Endothelial cell of umbilical vein (primary cell): Measurements from ENCODE around the gene MCU. TPM values are rescaled to one million over a fixed set of nuclear protein-coding genes. Genes with fewer than 3 reads are reported as not detected.

Experiments
- BruUV-seq: library from RNA; stranded (reverse); fragments of 400-500 nt; replicated peaks from 2 replicates; lab custom pipeline; 2021; lab: Mats Ljungman, UMichigan
- CTCF ChIA-PET: fragments of 300-600, 350-600 bp; sonication (Branson Sonifier 250); formaldehyde crosslinking; loops from one replicate; lab custom pipeline; 2021; ENCODE audit warnings: antibody characterized with exemption, inconsistent platforms; lab: Charles Lee
- POLR2A ChIA-PET: fragments of 300-600, 350-600 bp; sonication (Branson Sonifier 250); formaldehyde crosslinking; loops from one replicate; lab custom pipeline; 2021; ENCODE audit warnings: antibody characterized with exemption, inconsistent platforms; lab: Charles Lee
- DNase-seq: peaks from one replicate; pipeline ENCODE4 v3.0.0-alpha.2; 2011; ENCODE audit warnings: low read depth, low spot score
- FAIRE-seq: peaks from 2 replicates; lab custom pipeline; 2011; peaks lifted over from hg19 to GRCh38; lab: Jason Lieb, UNC
- H2AFZ ChIP-seq: 2 replicates; pipeline ENCODE4 v1.6.0; 2012; ENCODE audit warnings: low read depth, low read length, control low read depth, inconsistent platforms
- H3K27ac ChIP-seq: 2 replicates; pipeline ENCODE4 v1.5.1; 2011; ENCODE audit warnings: low read depth, mild to moderate bottlenecking, control low read depth, low read length, moderate library complexity; ENCODE audit not compliant: insufficient read depth
- H3K27me3 ChIP-seq, 2 experiments: 2 replicates each; pipeline versions ENCODE4 v1.6.0 to v1.6.1; 2011; ENCODE audit warnings: low read length in 2 of 2, mixed read lengths in 1 of 2; ENCODE audit not compliant: control insufficient read depth in 2 of 2, insufficient read depth in 2 of 2
- H3K36me3 ChIP-seq, 2 experiments: 2 replicates in 1 of 2; 3 replicates in 1 of 2; pipeline ENCODE4 v1.5.1; 2011; ENCODE audit warnings: low read length in 2 of 2, mild to moderate bottlenecking in 1 of 2, moderate library complexity in 1 of 2; ENCODE audit not compliant: control insufficient read depth in 2 of 2, insufficient read depth in 2 of 2; ENCODE audit errors: extremely low read depth in 1 of 2
- H3K4me1 ChIP-seq: 3 replicates; pipeline ENCODE4 v1.5.1; 2011; ENCODE audit warnings: mild to moderate bottlenecking, low read length; ENCODE audit not compliant: control insufficient read depth, insufficient read depth; ENCODE audit errors: extremely low read depth
- H3K4me2 ChIP-seq: 2 replicates; pipeline ENCODE4 v1.6.1; 2011; ENCODE audit warnings: low read length, control low read depth, mixed read lengths; ENCODE audit not compliant: insufficient read depth
- H3K4me3 ChIP-seq, 3 experiments: fragments of 200-600 bp in 1 of 3; sonication (generic), shearing (Covaris generic) in 1 of 3; replicated peaks in 1 of 3; 2 replicates each; pipeline ENCODE4 v1.5.1; 2011 to 2016; ENCODE audit warnings: control low read depth in 3 of 3, low read length in 3 of 3, mild to moderate bottlenecking in 2 of 3, inconsistent platforms in 1 of 3, low read depth in 1 of 3, moderate library complexity in 1 of 3; ENCODE audit not compliant: insufficient read depth in 1 of 3
- H3K79me2 ChIP-seq: 2 replicates; pipeline ENCODE4 v1.6.0; 2012; ENCODE audit warnings: low read length, inconsistent platforms; ENCODE audit not compliant: control insufficient read depth, insufficient read depth
- H3K9ac ChIP-seq: replicated peaks from 2 replicates; pipeline ENCODE3; 2011; ENCODE audit warnings: low read length, control low read depth; ENCODE audit not compliant: insufficient read depth; ENCODE audit errors: extremely low read depth
- H3K9me1 ChIP-seq: replicated peaks from 3 replicates; pipeline ENCODE4 v1.6.0; 2011; ENCODE audit warnings: mild to moderate bottlenecking, low read length; ENCODE audit not compliant: control insufficient read depth, insufficient read depth; ENCODE audit errors: extremely low read depth
- H3K9me3 ChIP-seq: replicated peaks from 2 replicates; pipeline ENCODE4 v1.5.1; 2012; ENCODE audit warnings: low read length, inconsistent platforms; ENCODE audit not compliant: control insufficient read depth, insufficient read depth
- H4K20me1 ChIP-seq: replicated peaks from 2 replicates; pipeline ENCODE3; 2011; ENCODE audit warnings: mild to moderate bottlenecking, low read length; ENCODE audit not compliant: control insufficient read depth, insufficient read depth; ENCODE audit errors: extremely low read depth
- CTCF ChIP-seq, 2 donors: IDR thresholded peaks; 1 replicate in 1 of 2; 2 replicates in 1 of 2; pipeline ENCODE4 v1.5.1; 2011; ENCODE audit warnings: low read length in 2 of 2, mild to moderate bottlenecking in 2 of 2, moderate library complexity in 2 of 2, control low read depth in 1 of 2, inconsistent platforms in 1 of 2, low read depth in 1 of 2; ENCODE audit not compliant: insufficient read depth in 1 of 2; ENCODE audit errors: extremely low read depth in 1 of 2
- EZH2 ChIP-seq: IDR thresholded peaks from 2 replicates; pipeline ENCODE4 v1.6.1; 2012; ENCODE audit warnings: borderline replicate concordance, low read depth, mild to moderate bottlenecking, moderate library complexity, low read length, inconsistent platforms; ENCODE audit not compliant: severe bottlenecking
- FOS ChIP-seq: IDR thresholded peaks from 2 replicates; pipeline ENCODE4 v1.6.1; 2011; ENCODE audit warnings: mild to moderate bottlenecking, low read length, moderate library complexity, borderline replicate concordance; ENCODE audit not compliant: insufficient read depth
- GATA2 ChIP-seq: IDR thresholded peaks from 2 replicates; pipeline ENCODE4 v1.7.0; 2011; ENCODE audit warnings: low read depth, mild to moderate bottlenecking, moderate library complexity, mixed read lengths, low read length; ENCODE audit not compliant: insufficient read length, insufficient read depth
- JUN ChIP-seq: IDR thresholded peaks from 2 replicates; pipeline ENCODE4 v1.6.1; 2011; ENCODE audit warnings: borderline replicate concordance, low read depth; ENCODE audit not compliant: insufficient read length, insufficient read depth
- MAX ChIP-seq: IDR thresholded peaks from 2 replicates; pipeline ENCODE4 v1.6.1; 2011; ENCODE audit not compliant: insufficient read depth, insufficient read length
- MYC ChIP-seq: IDR thresholded peaks from one replicate; pipeline ENCODE4 v1.6.1; 2011; ENCODE audit warnings: mild to moderate bottlenecking, low read depth, low read length
- POLR2A ChIP-seq: IDR thresholded peaks from 2 replicates; pipeline ENCODE4 v1.6.1; 2012; ENCODE audit warnings: low read depth, mild to moderate bottlenecking, control low read depth, low read length
- POLR2AphosphoS5 ChIP-seq: IDR thresholded peaks from 2 replicates; pipeline ENCODE4 v1.6.1; 2012; ENCODE audit warnings: low read depth, mild to moderate bottlenecking, control low read depth, low read length, moderate library complexity; ENCODE audit not compliant: insufficient read depth
- dilution Hi-C: fragments of 300-500 bp; cut with MboI; formaldehyde crosslinking; loops from one replicate; pipeline ENCODE4 v1.15.0; 2019; ENCODE audit warnings: low sequenced_read_pairs; ENCODE audit not compliant: extremely low pct_ligation_motif_present
- intact Hi-C: fragments of 100-400 bp; cut with micrococcal nuclease; formaldehyde crosslinking; loops from one replicate; pipeline ENCODE4 v1.10.0; 2022
- polyA plus RNA-seq, 4 experiments: library from polyadenylated mRNA; depleted of rRNA in 3 of 4; stranded (reverse) in 3 of 4; unstranded in 1 of 4; fragments of >200 nt; gene quantifications; 2 replicates each; pipeline versions ENCODE4 v1.2.1 to v1.2.3, GENCODE V29; 2011 to 2012; ENCODE audit warnings: missing spikeins in 1 of 4
- total RNA-seq: library from RNA; stranded (reverse); gene quantifications from 2 replicates; pipeline ENCODE4 v1.2.3, GENCODE V29; 2021

Gene MCU
- total and polyA plus RNA-seq, 2 donors (not counting 3 experiments of a cell fraction or from before 2014, with no cell fraction given), result 25.2 to 37.2 TPM

DNA sequence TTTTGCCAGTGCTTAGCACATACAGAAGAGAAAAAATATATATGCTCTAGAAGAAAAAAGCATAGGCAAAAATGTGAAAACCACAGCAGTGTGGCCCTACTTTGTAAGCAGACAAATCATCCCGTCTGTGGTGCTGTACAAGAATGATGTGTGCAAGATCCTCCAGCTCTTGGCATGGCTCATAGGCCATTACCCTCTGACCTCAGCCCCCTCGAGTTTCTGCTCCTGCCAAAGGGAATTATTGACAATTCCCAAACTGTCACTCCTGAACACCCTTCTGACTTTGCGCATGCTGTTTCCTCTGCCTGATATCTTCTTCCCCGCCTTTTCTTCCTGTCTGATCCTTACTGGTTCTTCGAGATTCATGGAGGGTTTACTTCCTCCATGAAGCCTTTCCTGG is 235.5 kb downstream of the MCU start:
- Histone ChIP-seq H4K20me1 (no peaks in the 10 kb centered on the region), H3K4me1 (no peaks in the 10 kb centered on the region), H3K4me2 (no peak overlapping the region), H3K9ac (no peak overlapping the region), H3K27me3 (peaks cover 0 to 2% of the 10 kb centered on the region in 2 experiments), H3K79me2 (no peaks in the 10 kb centered on the region), H3K4me3 (no peak overlapping the region), H2AFZ (no peak overlapping the region), H3K36me3 (no peaks in the 10 kb centered on the region), H3K9me1 (no peaks in the 10 kb centered on the region), H3K27ac (no peak overlapping the region), H3K9me3 (no peaks in the 10 kb centered on the region)
- DNase-seq (no peak), FAIRE-seq (no peak)
- no peak for TF ChIP-seq GATA2
- TF ChIP-seq MAX, result no peak
- no peak for TF ChIP-seq CTCF (IDR thresholded peaks at IDR 0.05; ENCODE audit: extremely low read depth in 1 of 2, insufficient read depth in 1 of 2, low read depth in 1 of 2, low read length in 2 of 2)
- no peak for TF ChIP-seq FOS
- no peak for TF ChIP-seq POLR2AphosphoS5
- no peak for TF ChIP-seq POLR2A
- TF ChIP-seq EZH2, result no peak
- TF ChIP-seq MYC, result no peak
- TF ChIP-seq JUN, result no peak
- BruUV-seq, result no TSS peak
- dilution Hi-C loops (no loop called here), intact Hi-C loops (no loop called here)
- POLR2A ChIA-PET, result no interaction called here
- CTCF ChIA-PET, result interaction anchor here (0.6 to 1.0 kb wide), 2 partner anchors 11 to 242 kb away, joined by 3 read pairs; no protein-coding TSS in a partner anchor
